Esophagus muscularis mucosa (tissue), 4 donors: ENCODE measurements around the gene SPEF2. TPM values are rescaled to one million over a fixed set of nuclear protein-coding genes. Genes with fewer than 3 reads are reported as not detected.

ENCODE experiments used
- DNase-seq: peaks from one replicate; pipeline ENCODE4 v3.0.0-alpha.2; 2017; ENCODE audit errors: extremely low spot score
- H3K27ac ChIP-seq, 4 donors: fragments of 200-600 bp; sonication (generic); replicated peaks in 1 of 4; 1 replicate in 3 of 4; 2 replicates in 1 of 4; pipeline ENCODE4 v1.5.1; 2016 to 2019; ENCODE audit warnings: mild to moderate bottlenecking in 1 of 4
- H3K27me3 ChIP-seq, 4 donors: fragments of 200-600 bp; sonication (generic); one replicate each; pipeline versions ENCODE4 v1.5.1 to v1.6.0; 2016 to 2019
- H3K36me3 ChIP-seq, 4 donors: fragments of 200-600 bp; sonication (generic); one replicate each; pipeline ENCODE4 v1.5.1; 2016 to 2019
- H3K4me1 ChIP-seq, 4 donors: fragments of 200-600 bp; sonication (generic); one replicate each; pipeline ENCODE4 v1.5.1; 2016 to 2019
- H3K4me3 ChIP-seq, 4 donors: fragments of 200-600 bp; sonication (generic); 1 replicate in 2 of 4; 2 replicates in 2 of 4; pipeline ENCODE4 v1.5.1; 2016 to 2019; ENCODE audit warnings: mild to moderate bottlenecking in 4 of 4, moderate library complexity in 1 of 4
- H3K9me3 ChIP-seq, 4 donors: fragments of 200-600 bp; sonication (generic); 1 replicate in 3 of 4; 2 replicates in 1 of 4; pipeline ENCODE4 v1.5.1; 2016 to 2019
- CTCF ChIP-seq, 3 experiments: fragments of 200-600 bp in 2 of 3; fragments of 450-650 bp in 1 of 3; sonication (generic) in 2 of 3; IDR thresholded peaks; one replicate each; pipeline ENCODE4 v1.5.1; 2017 to 2019; ENCODE audit warnings: antibody characterized with exemption in 3 of 3, mild to moderate bottlenecking in 2 of 3, moderate library complexity in 1 of 3
- EP300 ChIP-seq: sonication (generic); formaldehyde crosslinking; IDR thresholded peaks from one replicate; pipeline ENCODE4 v1.6.1; 2017; ENCODE audit warnings: antibody characterized with exemption
- POLR2A ChIP-seq: fragments of 450-650 bp; IDR thresholded peaks from one replicate; pipeline ENCODE4 v1.6.1; 2017; ENCODE audit warnings: antibody characterized with exemption, moderate library complexity, mild to moderate bottlenecking, low read depth
- POLR2AphosphoS5 ChIP-seq, 2 donors: sonication (generic); formaldehyde crosslinking; IDR thresholded peaks; one replicate each; pipeline ENCODE4 v1.6.1; 2017; ENCODE audit warnings: antibody characterized with exemption in 2 of 2
- WGBS: methylation state at CpG from one replicate; pipeline ENCODE4 v1.1.5; 2018; 5-methylcytosine and 5-hydroxymethylcytosine counted together
- intact Hi-C: fragments of 100-400 bp; cut with DNase I; formaldehyde crosslinking; loops from one replicate; pipeline ENCODE4 v1.15.1; 2023
- total RNA-seq, 4 donors: library from RNA; depleted of rRNA; stranded (reverse); fragments of >200 nt; gene quantifications; one replicate each; pipeline versions ENCODE4 v1.1.0 to v1.2.1, GENCODE V29; 2016

SPEF2 gene
- total RNA-seq, 4 donors from 2014 or later: 2.8 to 4.6 (median 3.1) TPM

- Histone ChIP-seq H3K27me3 (no peaks in the 10 kb centered on the region), H3K9me3 (no peaks in the 10 kb centered on the region), H3K36me3 (peaks cover 0 to 3% (median 0%) of the 10 kb centered on the region in 4 donors), H3K4me3 (no peak overlapping the region), H3K4me1 (peaks cover 0 to 9% (median 0%) of the 10 kb centered on the region in 4 donors), H3K27ac (no peak overlapping the region)
- no peak for TF ChIP-seq POLR2AphosphoS5 (IDR thresholded peaks at IDR 0.05)
- TF ChIP-seq CTCF (IDR thresholded peaks at IDR 0.05): no peak
- no peak for TF ChIP-seq POLR2A
- no peak for TF ChIP-seq EP300
- 79% methylated on average over 4 of the region's 4 CpGs for WGBS
- intact Hi-C loops: no loop called here
- no peak for DNase-seq
These were observed 80.6 kb downstream of the SPEF2 start for GRCh38 chr5:35698047-35698808.

- TF ChIP-seq POLR2A: no peak
- no peak for TF ChIP-seq CTCF (IDR thresholded peaks at IDR 0.05)
- no peak for TF ChIP-seq EP300
- TF ChIP-seq POLR2AphosphoS5 (IDR thresholded peaks at IDR 0.05): no peak
- Histone ChIP-seq H3K9me3 (no peaks in the 10 kb centered on the region), H3K4me3 (no peak overlapping the region), H3K4me1 (no peaks in the 10 kb centered on the region), H3K36me3 (peaks cover 0 to 2% (median 0%) of the 10 kb centered on the region in 4 donors), H3K27ac (no peak overlapping the region), H3K27me3 (no peaks in the 10 kb centered on the region)
- intact Hi-C loops: no loop called here
- no peak for DNase-seq
- WGBS: 95% methylated on average over 1 of the region's 1 CpG
These were observed 90.0 kb downstream of the SPEF2 start for GRCh38 chr5:35707659-35708058.

GRCh38 chr5:35709688-35710087 lies 92.0 kb downstream of the SPEF2 start:
- Histone ChIP-seq H3K4me3 (no peak overlapping the region), H3K9me3 (no peaks in the 10 kb centered on the region), H3K4me1 (no peaks in the 10 kb centered on the region), H3K27ac (no peak overlapping the region), H3K27me3 (no peaks in the 10 kb centered on the region), H3K36me3 (peaks cover 0 to 2% (median 0%) of the 10 kb centered on the region in 4 donors)
- intact Hi-C loops: no loop called here
- 97% methylated on average over 2 of the region's 2 CpGs for WGBS
- TF ChIP-seq EP300: no peak
- no peak for DNase-seq

GRCh38 chr5:35717718-35718117 lies 100.1 kb downstream of the SPEF2 start:
- no peak for DNase-seq
- WGBS: 78% methylated on average over 5 of the region's 5 CpGs
- Histone ChIP-seq H3K27ac (no peak overlapping the region), H3K36me3 (no peaks in the 10 kb centered on the region), H3K9me3 (no peaks in the 10 kb centered on the region), H3K4me1 (no peaks in the 10 kb centered on the region), H3K4me3 (no peak overlapping the region), H3K27me3 (no peaks in the 10 kb centered on the region)
- TF ChIP-seq POLR2A: no peak
- TF ChIP-seq EP300: no peak
- no peak for TF ChIP-seq POLR2AphosphoS5 (IDR thresholded peaks at IDR 0.05)
- no peak for TF ChIP-seq CTCF (IDR thresholded peaks at IDR 0.05)
- intact Hi-C loops: no loop called here

GRCh38 chr5:35735718-35736117 lies 118.1 kb downstream of the SPEF2 start:
- Histone ChIP-seq H3K4me1 (no peaks in the 10 kb centered on the region), H3K36me3 (no peaks in the 10 kb centered on the region), H3K27me3 (no peaks in the 10 kb centered on the region), H3K9me3 (peaks cover 0 to 4% (median 0%) of the 10 kb centered on the region in 4 donors), H3K4me3 (no peak overlapping the region), H3K27ac (no peak overlapping the region)
- DNase-seq: no peak
- intact Hi-C loops: no loop called here
- 91% methylated on average over 3 of the region's 3 CpGs for WGBS
- TF ChIP-seq CTCF (IDR thresholded peaks at IDR 0.05) (no peak), EP300 (no peak), POLR2AphosphoS5 (IDR thresholded peaks at IDR 0.05) (no peak)
